ENCODE results near the gene ABLIM1.

Gene ABLIM1

DNA sequence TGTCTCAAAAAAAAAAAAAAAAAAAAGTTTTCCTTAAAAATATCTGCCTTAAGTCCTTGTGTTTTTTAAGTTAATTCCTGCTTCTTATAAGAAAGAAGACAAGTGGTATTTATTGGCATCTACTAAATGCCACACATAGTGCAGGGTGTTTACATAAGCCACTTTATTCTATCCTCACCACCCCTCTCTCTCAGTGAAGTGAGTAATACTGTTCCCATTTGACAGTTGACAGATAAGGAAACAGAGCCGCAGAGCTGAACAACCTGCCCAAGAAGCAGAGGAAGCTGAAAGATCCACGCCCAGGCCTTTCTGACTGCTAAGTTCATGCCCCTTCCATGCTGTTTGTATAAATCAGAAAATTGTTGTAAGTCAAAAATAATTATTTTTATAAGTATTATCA, 54.1 kb downstream of the ABLIM1 start (continued):
- TF ChIP-seq PRDM6 (tag by site-specific recombination; IDR thresholded peaks at IDR 0.05): peak; percentile 95
- TF ChIP-seq ZNF169 (tag by site-specific recombination; IDR thresholded peaks at IDR 0.05): no peak
- no peak for TF ChIP-seq SP3 (tag by site-specific recombination; IDR thresholded peaks at IDR 0.05)
- TF ChIP-seq ZNF112 (tag by site-specific recombination; IDR thresholded peaks at IDR 0.05): no peak
- no peak for TF ChIP-seq ZNF248 (tag by site-specific recombination; IDR thresholded peaks at IDR 0.05)
- no peak for TF ChIP-seq MYNN (tag by site-specific recombination; IDR thresholded peaks at IDR 0.05; ENCODE audit: borderline replicate concordance)
- TF ChIP-seq ZNF791 (tag by site-specific recombination; IDR thresholded peaks at IDR 0.05): no peak
- TF ChIP-seq ZSCAN30 (tag by site-specific recombination; IDR thresholded peaks at IDR 0.05): no peak
- TF ChIP-seq, protein P1, sequence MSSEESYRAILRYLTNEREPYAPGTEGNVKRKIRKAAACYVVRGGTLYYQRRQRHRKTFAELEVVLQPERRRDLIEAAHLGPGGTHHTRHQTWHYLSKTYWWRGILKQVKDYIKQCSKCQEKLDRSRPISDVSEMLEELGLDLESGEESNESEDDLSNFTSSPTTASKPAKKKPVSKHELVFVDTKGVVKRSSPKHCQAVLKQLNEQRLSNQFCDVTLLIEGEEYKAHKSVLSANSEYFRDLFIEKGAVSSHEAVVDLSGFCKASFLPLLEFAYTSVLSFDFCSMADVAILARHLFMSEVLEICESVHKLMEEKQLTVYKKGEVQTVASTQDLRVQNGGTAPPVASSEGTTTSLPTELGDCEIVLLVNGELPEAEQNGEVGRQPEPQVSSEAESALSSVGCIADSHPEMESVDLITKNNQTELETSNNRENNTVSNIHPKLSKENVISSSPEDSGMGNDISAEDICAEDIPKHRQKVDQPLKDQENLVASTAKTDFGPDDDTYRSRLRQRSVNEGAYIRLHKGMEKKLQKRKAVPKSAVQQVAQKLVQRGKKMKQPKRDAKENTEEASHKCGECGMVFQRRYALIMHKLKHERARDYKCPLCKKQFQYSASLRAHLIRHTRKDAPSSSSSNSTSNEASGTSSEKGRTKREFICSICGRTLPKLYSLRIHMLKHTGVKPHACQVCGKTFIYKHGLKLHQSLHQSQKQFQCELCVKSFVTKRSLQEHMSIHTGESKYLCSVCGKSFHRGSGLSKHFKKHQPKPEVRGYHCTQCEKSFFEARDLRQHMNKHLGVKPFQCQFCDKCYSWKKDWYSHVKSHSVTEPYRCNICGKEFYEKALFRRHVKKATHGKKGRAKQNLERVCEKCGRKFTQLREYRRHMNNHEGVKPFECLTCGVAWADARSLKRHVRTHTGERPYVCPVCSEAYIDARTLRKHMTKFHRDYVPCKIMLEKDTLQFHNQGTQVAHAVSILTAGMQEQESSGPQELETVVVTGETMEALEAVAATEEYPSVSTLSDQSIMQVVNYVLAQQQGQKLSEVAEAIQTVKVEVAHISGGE (tag by site-specific recombination; conservative IDR thresholded peaks at IDR 0.05; ENCODE audit: low read depth): no peak

GRCh38 chr10:114603303-114603702, 54.8 kb downstream of the ABLIM1 start:
- Histone ChIP-seq H3K4me3 (ENCODE audit: low read depth, low read length) (no peak overlapping the region), H3K4me1 (ENCODE audit: control insufficient read depth, insufficient read depth, low read length) (peaks cover 8% of the 10 kb centered on the region), H3K36me3 (ENCODE audit: control insufficient read depth in 2 of 2, insufficient read depth in 1 of 2, low read length in 2 of 2) (no peaks in the 10 kb centered on the region; a peak in 1 of 3 replicates), H3K27ac (ENCODE audit: extremely low read depth, low read depth, low read length) (no peak overlapping the region), H3K9me3 (ENCODE audit: control insufficient read depth, insufficient read depth, low read depth, low read length) (no peaks in the 10 kb centered on the region)
- ChIA-PET POLR2A (no interaction called here), CTCF (interaction anchor here (0.7 kb wide), 2 partner anchors 28 to 1150 kb away, joined by 3 read pairs; no protein-coding TSS in a partner anchor)
- no peak for TF ChIP-seq ZNF350 (tag by site-specific recombination; IDR thresholded peaks at IDR 0.05)
- no peak for TF ChIP-seq ZNF366 (tag by site-specific recombination; conservative IDR thresholded peaks at IDR 0.05)
- TF ChIP-seq SALL2 (tag by site-specific recombination; IDR thresholded peaks at IDR 0.05; ENCODE audit: borderline replicate concordance): no peak
- TF ChIP-seq ZNF174 (tag by site-specific recombination; IDR thresholded peaks at IDR 0.05): no peak
- TF ChIP-seq ZNF792 (tag by site-specific recombination; IDR thresholded peaks at IDR 0.05): no peak
- TF ChIP-seq ZNF140 (tag by site-specific recombination; IDR thresholded peaks at IDR 0.05): no peak
- no peak for TF ChIP-seq ZSCAN16 (tag by site-specific recombination; IDR thresholded peaks at IDR 0.05)
- no peak for TF ChIP-seq ZNF843 (tag by site-specific recombination; IDR thresholded peaks at IDR 0.05)
- no peak for TF ChIP-seq ZNF112 (tag by site-specific recombination; IDR thresholded peaks at IDR 0.05)
- no peak for TF ChIP-seq ZBTB26 (tag by site-specific recombination; optimal IDR thresholded peaks at IDR 0.05)
- TF ChIP-seq ZNF24 (tag by site-specific recombination; IDR thresholded peaks at IDR 0.05): no peak
- TF ChIP-seq ZBTB10 (tag by site-specific recombination; IDR thresholded peaks at IDR 0.05): no peak
- TF ChIP-seq ZNF561 (tag by site-specific recombination; IDR thresholded peaks at IDR 0.05; ENCODE audit: borderline replicate concordance): no peak
- TF ChIP-seq ZNF37A (tag by site-specific recombination; IDR thresholded peaks at IDR 0.05): no peak
- no peak for TF ChIP-seq KLF16 (tag by site-specific recombination; IDR thresholded peaks at IDR 0.05)
- TF ChIP-seq ZSCAN23 (tag by site-specific recombination; IDR thresholded peaks at IDR 0.05): no peak
- TF ChIP-seq, protein P2, sequence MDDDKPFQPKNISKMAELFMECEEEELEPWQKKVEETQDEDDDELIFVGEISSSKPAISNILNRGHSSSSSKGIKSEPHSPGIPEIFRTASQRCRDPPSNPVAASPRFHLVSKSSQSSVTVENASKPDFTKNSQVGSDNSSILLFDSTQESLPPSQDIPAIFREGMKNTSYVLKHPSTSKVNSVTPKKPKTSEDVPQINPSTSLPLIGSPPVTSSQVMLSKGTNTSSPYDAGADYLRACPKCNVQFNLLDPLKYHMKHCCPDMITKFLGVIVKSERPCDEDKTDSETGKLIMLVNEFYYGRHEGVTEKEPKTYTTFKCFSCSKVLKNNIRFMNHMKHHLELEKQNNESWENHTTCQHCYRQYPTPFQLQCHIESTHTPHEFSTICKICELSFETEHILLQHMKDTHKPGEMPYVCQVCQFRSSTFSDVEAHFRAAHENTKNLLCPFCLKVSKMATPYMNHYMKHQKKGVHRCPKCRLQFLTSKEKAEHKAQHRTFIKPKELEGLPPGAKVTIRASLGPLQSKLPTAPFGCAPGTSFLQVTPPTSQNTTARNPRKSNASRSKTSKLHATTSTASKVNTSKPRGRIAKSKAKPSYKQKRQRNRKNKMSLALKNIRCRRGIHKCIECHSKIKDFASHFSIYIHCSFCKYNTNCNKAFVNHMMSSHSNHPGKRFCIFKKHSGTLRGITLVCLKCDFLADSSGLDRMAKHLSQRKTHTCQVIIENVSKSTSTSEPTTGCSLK (tag by site-specific recombination; IDR thresholded peaks at IDR 0.05): no peak
- no peak for TF ChIP-seq ZNF704 (tag by site-specific recombination; IDR thresholded peaks at IDR 0.05)
